ENCODE measurements around the gene HSPA12A. TPM values are rescaled to one million over a fixed set of nuclear protein-coding genes. Genes with fewer than 3 reads are reported as not detected.
A peak's percentile ranks its signal among the peaks of the same experiment; 100 is the strongest.

Gene HSPA12A
- total RNA-seq, 4 donors from 2014 or later, result 9.6 to 26.6 (median 18.2) TPM

GRCh38 chr10:116766241-116766827 is 24.0 kb upstream of the HSPA12A start:
- WGBS, result 78% methylated on average over 5 of the region's 5 CpGs

DNA sequence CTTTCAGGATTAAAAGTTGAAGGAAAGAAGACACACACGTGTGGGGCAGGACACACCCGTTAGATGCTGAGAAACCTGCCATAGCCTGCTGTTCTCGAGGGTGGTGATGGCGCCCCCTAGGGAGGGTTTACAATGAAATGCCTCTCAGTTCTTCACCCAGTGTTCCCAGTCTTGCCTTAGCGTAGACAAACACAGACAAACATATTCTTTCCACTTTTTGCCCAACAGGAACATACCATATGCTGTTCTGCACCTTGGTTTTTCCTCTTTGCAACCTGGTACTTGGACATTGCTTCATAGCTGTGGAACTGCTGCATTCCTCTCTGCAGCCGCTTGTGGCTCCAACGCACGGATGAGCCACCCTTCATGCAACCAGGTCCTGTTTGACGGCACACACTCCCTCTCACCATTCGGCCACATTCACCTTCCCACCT is 23.3 kb upstream of the HSPA12A start:
- H3K4me1 ChIP-seq, result peaks cover 22% of the 10 kb centered on the region
- no peak overlapping the region for H3K4me3 ChIP-seq
- DNase-seq (ENCODE audit: low spot score in 2 of 2), result peak; percentile 51 to 58
- no peak overlapping the region for H3K27ac ChIP-seq
- H3K27me3 ChIP-seq, result no peaks in the 10 kb centered on the region
- no peak for TF ChIP-seq EP300 (IDR thresholded peaks at IDR 0.05)
- peaks cover 5% of the 10 kb centered on the region for H3K9me3 ChIP-seq
- WGBS, result 71% methylated on average over 10 of the region's 10 CpGs
- H3K36me3 ChIP-seq, result no peaks in the 10 kb centered on the region

More at GRCh38 chr10:116766241-116766827, 24.0 kb upstream of the HSPA12A start:
- no peaks in the 10 kb centered on the region for H3K27me3 ChIP-seq
- no peak overlapping the region for H3K27ac ChIP-seq
- H3K4me1 ChIP-seq, result peaks cover 27% of the 10 kb centered on the region
- H3K36me3 ChIP-seq, result no peaks in the 10 kb centered on the region
- H3K9me3 ChIP-seq, result peaks cover 5% of the 10 kb centered on the region
- peak; percentile 33 to 62 for DNase-seq (ENCODE audit: low spot score in 2 of 2)
- H3K4me3 ChIP-seq, result no peak overlapping the region
- TF ChIP-seq POLR2A (IDR thresholded peaks at IDR 0.05) (no peak), POLR2AphosphoS5 (IDR thresholded peaks at IDR 0.05) (no peak), EP300 (IDR thresholded peaks at IDR 0.05) (no peak)

- no peaks in the 10 kb centered on the region for H3K27me3 ChIP-seq
- TF ChIP-seq EP300 (IDR thresholded peaks at IDR 0.05) (no peak), POLR2AphosphoS5 (IDR thresholded peaks at IDR 0.05) (no peak), POLR2A (IDR thresholded peaks at IDR 0.05) (no peak), CTCF (IDR thresholded peaks at IDR 0.05) (no peak)
- H3K36me3 ChIP-seq, result no peaks in the 10 kb centered on the region
- H3K4me3 ChIP-seq, result no peak overlapping the region
- H3K27ac ChIP-seq, result no peak overlapping the region
- H3K4me1 ChIP-seq, result peaks cover 22% of the 10 kb centered on the region
- DNase-seq (ENCODE audit: low spot score in 2 of 2), result no peak
- peaks cover 5% of the 10 kb centered on the region for H3K9me3 ChIP-seq
Measured at GRCh38 chr10:116764979-116765378, 22.6 kb upstream of the HSPA12A start.

DNA sequence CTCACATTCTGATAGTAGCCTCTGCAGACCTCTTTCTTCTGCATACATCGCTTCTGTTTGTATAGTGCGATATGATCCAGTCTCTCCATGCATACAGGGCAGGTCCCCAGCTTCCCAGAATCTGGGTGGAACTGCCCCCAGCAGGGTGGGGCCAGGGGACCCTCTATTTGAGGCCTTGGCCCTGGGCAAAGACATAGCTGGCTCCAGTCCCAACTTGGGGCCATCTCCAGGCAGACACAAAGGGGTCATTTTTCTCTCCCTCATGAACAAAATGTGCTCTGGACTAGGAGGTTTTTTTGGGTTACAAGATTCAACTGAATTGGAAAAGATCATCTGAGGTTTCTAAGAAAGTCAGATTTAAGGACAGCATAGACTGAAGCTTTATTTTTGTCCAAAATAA is 21.1 kb upstream of the HSPA12A start:
- H3K27me3 ChIP-seq, result no peaks in the 10 kb centered on the region
- no peak overlapping the region for H3K4me3 ChIP-seq
- DNase-seq (ENCODE audit: low spot score in 2 of 2), result peak; percentile 23 to 33
- 88% methylated on average over 2 of the region's 2 CpGs for WGBS
- peaks cover 5% of the 10 kb centered on the region for H3K9me3 ChIP-seq
- H3K27ac ChIP-seq, result no peak overlapping the region
- no peak for TF ChIP-seq POLR2A (IDR thresholded peaks at IDR 0.05)
- no peaks in the 10 kb centered on the region for H3K36me3 ChIP-seq
- H3K4me1 ChIP-seq, result peaks cover 18% of the 10 kb centered on the region

DNA sequence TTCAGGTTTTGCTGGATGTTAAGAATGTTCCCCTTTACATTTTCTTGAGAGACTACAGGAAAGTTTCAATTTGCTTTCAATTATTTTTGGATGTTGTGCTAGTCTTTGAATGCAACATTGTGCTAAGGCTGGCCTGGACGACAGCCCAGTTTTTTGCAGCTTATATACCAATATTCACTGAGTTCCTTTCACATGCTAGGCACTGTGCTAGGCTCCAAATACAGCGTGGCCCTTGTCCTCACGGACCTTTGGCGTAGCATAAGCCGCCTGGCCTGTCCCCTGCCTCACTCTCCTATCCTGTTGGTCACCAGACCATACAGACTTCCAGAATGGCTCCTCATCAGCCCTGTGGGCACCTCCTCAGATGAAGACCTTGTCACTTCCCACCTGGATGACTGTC is 19.5 kb upstream of the HSPA12A start:
- H3K27me3 ChIP-seq, result no peaks in the 10 kb centered on the region
- TF ChIP-seq POLR2AphosphoS5 (IDR thresholded peaks at IDR 0.05) (no peak), POLR2A (IDR thresholded peaks at IDR 0.05) (no peak), CTCF (IDR thresholded peaks at IDR 0.05) (no peak), EP300 (IDR thresholded peaks at IDR 0.05) (no peak)
- H3K27ac ChIP-seq, result no peak overlapping the region
- DNase-seq (ENCODE audit: low spot score in 2 of 2), result peak in 1 of 2 donors; percentile 24
- H3K4me1 ChIP-seq, result peaks cover 2% of the 10 kb centered on the region
- WGBS, result 66% methylated on average over 5 of the region's 5 CpGs
- peaks cover 5% of the 10 kb centered on the region for H3K9me3 ChIP-seq
- H3K36me3 ChIP-seq, result no peaks in the 10 kb centered on the region
- H3K4me3 ChIP-seq, result no peak overlapping the region

DNA sequence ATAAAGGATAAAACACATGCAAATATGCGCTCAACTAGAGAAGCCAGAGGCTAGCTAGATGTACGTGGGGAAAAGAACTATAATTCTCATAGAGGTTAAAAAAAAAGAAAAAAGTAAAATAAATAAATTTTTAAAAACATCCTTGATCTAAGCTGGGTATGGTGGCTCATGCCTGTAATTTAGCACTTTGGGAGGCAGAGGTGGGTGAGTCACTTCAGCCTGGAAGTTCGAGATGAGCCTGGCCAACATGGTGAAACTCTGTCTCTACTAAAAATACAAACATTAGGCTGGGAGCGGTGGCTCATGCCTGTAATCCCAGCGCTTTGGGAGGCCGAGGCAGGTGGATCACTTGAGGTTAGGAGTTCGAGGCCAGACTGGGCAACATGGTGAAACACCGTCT is 18.6 kb upstream of the HSPA12A start:
- Histone ChIP-seq H3K36me3 (no peaks in the 10 kb centered on the region), H3K9me3 (peaks cover 5% of the 10 kb centered on the region), H3K27me3 (no peaks in the 10 kb centered on the region), H3K27ac (no peak overlapping the region), H3K4me1 (peaks cover 6% of the 10 kb centered on the region), H3K4me3 (no peak overlapping the region)
- 82% methylated on average over 8 of the region's 8 CpGs for WGBS
- TF ChIP-seq EP300 (IDR thresholded peaks at IDR 0.05) (no peak), POLR2AphosphoS5 (IDR thresholded peaks at IDR 0.05) (no peak)
- peak in 1 of 2 donors; percentile 16 for DNase-seq (ENCODE audit: low spot score in 2 of 2)

DNA sequence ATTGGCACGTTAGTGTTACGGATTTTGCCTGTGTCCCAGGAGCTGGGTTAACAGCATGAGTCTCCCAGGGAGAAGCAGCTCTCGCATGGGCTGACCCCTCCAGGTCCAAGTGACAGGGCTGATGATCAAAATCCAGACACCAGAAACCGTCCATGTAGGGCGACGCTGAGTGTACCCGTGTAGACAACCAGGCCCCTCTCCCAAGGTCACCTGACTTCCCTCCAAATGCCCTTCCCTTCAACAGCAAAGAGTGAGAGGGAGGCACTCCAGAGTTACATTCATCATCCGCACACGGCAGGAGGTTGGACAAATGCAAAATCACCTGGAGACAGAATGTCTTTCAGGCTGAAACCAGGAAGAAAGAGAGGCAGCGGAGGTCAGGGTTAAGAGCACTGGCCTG is 14.9 kb upstream of the HSPA12A start:
- Histone ChIP-seq H3K27ac (no peak overlapping the region), H3K36me3 (no peaks in the 10 kb centered on the region), H3K4me3 (no peak overlapping the region), H3K27me3 (no peaks in the 10 kb centered on the region), H3K4me1 (peaks cover 15% of the 10 kb centered on the region), H3K9me3 (no peaks in the 10 kb centered on the region)
- peak in 1 of 2 donors; percentile 6 for DNase-seq (ENCODE audit: low spot score in 2 of 2)
- no peak for TF ChIP-seq POLR2AphosphoS5 (IDR thresholded peaks at IDR 0.05)
- TF ChIP-seq POLR2A (IDR thresholded peaks at IDR 0.05), result no peak
- TF ChIP-seq CTCF (IDR thresholded peaks at IDR 0.05), result no peak
- no peak for TF ChIP-seq EP300 (IDR thresholded peaks at IDR 0.05)
- 85% methylated on average over 10 of the region's 10 CpGs for WGBS
